ENCODE data around the gene TRPM1.

The TRPM1 gene

DNA sequence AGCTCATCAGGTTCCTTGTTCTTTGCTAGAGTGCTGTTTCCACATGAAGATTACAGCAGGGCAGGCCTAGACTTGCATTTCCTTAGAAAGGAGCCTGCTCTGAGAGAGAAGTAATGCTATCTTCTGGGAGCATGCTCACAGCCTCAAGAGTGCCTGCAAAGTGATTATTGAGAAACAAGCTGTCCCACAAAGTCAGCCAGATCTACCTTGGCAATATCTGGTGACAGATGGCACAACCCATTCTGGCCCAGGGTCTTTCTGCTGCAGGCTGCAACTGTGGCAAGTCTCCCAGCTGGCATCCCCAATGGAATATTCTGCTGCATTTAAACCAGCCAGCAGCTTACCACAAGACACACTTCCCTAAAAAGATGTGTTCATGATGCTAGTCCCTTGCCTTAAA is 139.4 kb downstream of the TRPM1 start:
- FAIRE-seq: no peak

DNA sequence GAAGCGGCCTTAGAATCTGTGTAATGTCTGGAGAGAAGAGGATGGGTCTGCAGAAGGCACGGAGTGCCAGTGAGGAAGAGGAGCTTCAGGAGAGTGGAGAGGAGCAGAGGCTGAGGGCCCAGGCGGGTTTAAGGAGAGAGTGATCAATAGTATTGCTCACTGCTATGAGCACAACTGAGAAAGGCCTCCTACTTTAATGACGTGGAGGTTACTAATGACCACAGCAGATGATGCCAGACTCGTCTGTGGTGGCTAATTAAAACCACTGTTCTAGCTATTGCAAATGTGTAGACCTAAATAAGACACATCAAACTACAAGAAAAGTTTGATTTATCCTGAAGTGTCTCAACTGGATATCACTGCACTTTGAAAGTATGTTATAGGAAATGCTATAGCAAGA is 143.3 kb downstream of the TRPM1 start:
- FAIRE-seq: no peak

DNA sequence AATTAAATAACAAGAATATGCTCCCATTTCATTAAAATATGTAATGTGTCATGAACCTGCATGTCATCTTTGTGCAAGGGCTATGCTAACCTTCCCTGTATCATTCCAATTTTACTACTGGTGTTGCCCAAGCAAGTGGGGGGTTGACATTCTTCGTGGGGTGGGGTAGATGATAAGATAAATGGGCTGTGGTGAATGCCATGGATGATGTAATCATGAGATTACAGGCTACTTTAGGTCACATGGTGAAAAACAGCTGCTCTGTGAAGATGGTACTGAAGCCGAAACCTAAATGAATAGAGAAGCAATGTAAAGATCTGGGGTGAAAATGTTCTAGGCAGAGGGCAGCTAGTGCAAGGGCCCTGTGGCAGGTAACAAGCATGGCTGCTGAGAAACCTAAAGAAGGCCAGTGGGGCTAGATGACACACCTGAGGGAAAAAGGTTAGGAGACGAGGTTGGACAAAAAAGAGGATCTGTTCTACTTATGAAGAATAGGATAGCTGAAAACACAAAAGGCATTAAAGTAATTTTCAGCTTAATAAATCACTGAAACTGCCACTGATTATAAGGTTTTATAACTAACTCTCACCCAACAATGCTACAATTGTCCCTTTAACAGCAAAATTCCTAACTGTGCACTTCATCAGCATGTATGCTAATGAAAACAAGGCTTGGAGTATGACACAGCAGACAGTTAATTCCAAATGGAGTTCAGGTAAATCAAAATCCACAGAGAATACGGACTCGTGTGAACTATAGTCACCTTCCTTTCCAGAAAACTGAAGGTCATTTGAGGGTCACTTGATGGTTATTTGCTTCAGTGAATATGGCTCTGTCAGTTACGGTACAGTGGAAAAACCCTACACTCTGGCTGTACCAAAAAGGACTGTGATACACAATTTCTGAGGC is 145.1 kb downstream of the TRPM1 start:
- FAIRE-seq: no peak

DNA sequence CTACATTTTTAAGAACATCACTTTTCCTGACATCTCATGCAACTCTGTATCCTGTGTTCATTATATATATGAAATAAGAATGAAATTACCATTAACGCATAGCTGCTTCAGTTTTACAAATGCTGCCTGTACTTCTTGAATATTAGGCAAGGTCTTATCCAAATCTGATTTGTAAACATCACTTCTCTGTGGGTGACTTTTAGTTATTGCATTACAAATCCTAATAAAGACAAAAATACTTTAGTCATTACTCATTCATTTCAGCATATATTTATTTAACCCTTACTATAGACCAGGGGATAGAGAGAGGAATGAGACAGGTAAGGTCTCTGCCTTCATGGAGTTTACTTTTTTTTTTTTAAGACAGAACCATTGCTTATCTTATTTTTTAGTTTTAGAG is 146.9 kb downstream of the TRPM1 start:
- FAIRE-seq: peak; percentile 51

DNA sequence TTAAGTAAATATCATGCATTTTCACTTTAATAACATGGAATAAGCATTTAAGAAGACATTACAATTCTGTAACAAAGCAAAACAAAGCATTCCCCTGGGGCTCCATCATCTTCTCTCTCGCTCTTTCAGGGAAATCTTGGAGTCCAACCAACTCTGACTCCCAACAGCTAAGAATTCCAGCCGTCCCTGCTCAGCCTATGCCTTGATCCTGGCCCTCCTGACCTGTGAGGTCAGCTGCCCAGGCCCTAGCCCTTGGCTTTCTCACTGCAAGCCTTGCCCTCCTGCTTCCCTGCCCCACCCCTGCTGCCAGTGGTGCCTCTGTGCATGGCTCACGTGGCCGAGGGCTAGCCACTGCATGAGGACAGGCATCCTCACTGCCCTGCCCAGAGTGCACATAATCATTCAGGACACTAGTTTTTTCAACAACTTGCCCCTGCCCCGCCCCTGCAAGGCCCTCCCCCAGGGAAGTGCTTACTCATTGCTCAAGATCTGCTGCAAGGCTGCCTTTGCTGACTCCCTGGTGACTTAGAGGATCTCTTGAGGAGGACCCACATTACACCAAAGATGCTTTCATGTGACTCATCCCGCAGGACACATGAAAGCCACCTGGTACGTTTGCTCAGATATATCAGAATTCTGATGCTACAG is 147.7 kb downstream of the TRPM1 start:
- no peak for FAIRE-seq

DNA sequence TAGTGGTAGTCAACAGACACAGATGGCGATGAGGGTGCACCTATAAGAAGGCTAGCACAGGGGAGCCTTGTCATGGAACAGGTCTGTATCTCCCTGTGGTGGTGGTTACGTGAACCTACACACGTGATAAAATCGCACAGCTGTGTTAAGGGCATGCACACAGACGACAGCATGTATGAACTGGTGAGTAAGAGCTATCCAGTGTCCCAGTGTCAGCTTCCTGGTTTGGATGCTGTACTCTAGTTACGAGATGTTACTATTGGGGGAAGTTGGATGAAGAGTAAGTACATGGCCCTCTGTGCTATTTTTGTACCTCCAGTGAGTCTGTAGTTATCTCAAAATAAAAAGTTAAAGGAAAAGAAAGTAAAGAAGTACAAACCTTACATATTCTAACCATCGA is 148.3 kb downstream of the TRPM1 start:
- FAIRE-seq: no peak
